HG03571 (cell line): ENCODE data around the gene TBC1D21.

Source experiments
- ATAC-seq: cut with Tn5 transposase; IDR thresholded peaks from one replicate; pipeline ENCODE4 v1.9.1; 2021; ENCODE audit not compliant: unreplicated experiment

Gene TBC1D21

GRCh38 chr15:73907035-73907408, 33.7 kb downstream of the TBC1D21 start:
- ATAC-seq = no peak

- no peak for ATAC-seq
Measured at GRCh38 chr15:73908030-73908821, 34.9 kb downstream of the TBC1D21 start.

GRCh38 chr15:73908822-73909122, 35.4 kb downstream of the TBC1D21 start:
- no peak for ATAC-seq

GRCh38 chr15:73909651-73910050, 36.3 kb downstream of the TBC1D21 start:
- no peak for ATAC-seq

GRCh38 chr15:73910522-73911303, 37.3 kb downstream of the TBC1D21 start:
- ATAC-seq = no peak

GRCh38 chr15:73912030-73912596, 38.7 kb downstream of the TBC1D21 start:
- no peak for ATAC-seq

- no peak for ATAC-seq
Measured at GRCh38 chr15:73914145-73914544, 40.8 kb downstream of the TBC1D21 start.

GRCh38 chr15:73915082-73915481, 41.7 kb downstream of the TBC1D21 start:
- ATAC-seq = no peak

GRCh38 chr15:73918784-73919183, 45.4 kb downstream of the TBC1D21 start:
- ATAC-seq = no peak

GRCh38 chr15:73919706-73920105, 46.3 kb downstream of the TBC1D21 start:
- no peak for ATAC-seq

GRCh38 chr15:73921254-73921925, 48.0 kb downstream of the TBC1D21 start:
- no peak for ATAC-seq

GRCh38 chr15:73922186-73923151, 49.1 kb downstream of the TBC1D21 start:
- ATAC-seq = no peak

GRCh38 chr15:73923156-73923487, 49.8 kb downstream of the TBC1D21 start:
- no peak for ATAC-seq

- no peak for ATAC-seq
Measured at GRCh38 chr15:73923488-73924164, 50.3 kb downstream of the TBC1D21 start.

- no peak for ATAC-seq
Measured at GRCh38 chr15:73924171-73924921, 51.0 kb downstream of the TBC1D21 start.

- ATAC-seq = no peak
Measured at GRCh38 chr15:73925848-73926218, 52.5 kb downstream of the TBC1D21 start.

GRCh38 chr15:73926219-73927002, 53.0 kb downstream of the TBC1D21 start, which contains the start of gene LOXL1:
Gene LOXL1, plus strand, starts transcription at chr15:73926462. Its CDS starts 322 bp downstream, at chr15:73926784.
- no peak for ATAC-seq

GRCh38 chr15:73927003-73927475, 53.7 kb downstream of the TBC1D21 start:
- no peak for ATAC-seq
